HCT116 (cell line): ENCODE measurements around the gene PICALM. TPM values are rescaled to one million over a fixed set of nuclear protein-coding genes. Genes with fewer than 3 reads are reported as not detected.

Experiments used
- ATAC-seq: fragments of 200-7000 bp; cut with Tn5 transposase; 2 replicates; pipeline ENCODE4 v1.9.1; 2020; ENCODE audit warnings: mild to moderate bottlenecking, moderate library complexity
- BruUV-seq: library from RNA; stranded (reverse); fragments of 400-500 nt; replicated peaks from 2 replicates; lab custom pipeline; 2021; lab: Mats Ljungman, UMichigan
- CTCF ChIA-PET: fragments of 300-600 bp; sonication (Branson Sonifier 250); formaldehyde crosslinking; loops from one replicate; lab custom pipeline; 2021; ENCODE audit warnings: antibody characterized with exemption; lab: Charles Lee
- POLR2A ChIA-PET: fragments of 300-600, 350-600 bp; sonication (Branson Sonifier 250); formaldehyde crosslinking; loops from one replicate; lab custom pipeline; 2021; ENCODE audit warnings: antibody characterized with exemption; lab: Charles Lee
- RAD21 ChIA-PET, 2 experiments: fragments of 300-600 bp; sonication (Branson Sonifier 250); formaldehyde crosslinking; loops; one replicate each; lab custom pipeline; 2023; ENCODE audit warnings: low total read pairs in 2 of 2; ENCODE audit not compliant: uncharacterized antibody in 2 of 2, unreplicated experiment in 2 of 2, low non-redundant PET in 1 of 2; lab: Charles Lee
- DNase-seq: peaks from one replicate; pipeline ENCODE4 v3.0.0-alpha.2; 2010; ENCODE audit warnings: low read depth, low spot score
- H2AFZ ChIP-seq: fragments of 200-600 bp; shearing (Covaris generic), sonication (generic); 2 replicates; pipeline ENCODE4 v1.6.1; 2017; ENCODE audit warnings: low read depth, mixed run types, mixed read lengths, antibody characterized with exemption, low read length; ENCODE audit not compliant: poor library complexity, severe bottlenecking
- H3K27ac ChIP-seq: 2 replicates; pipeline ENCODE4 v1.5.1; 2012; ENCODE audit warnings: low read depth, low read length
- H3K27me3 ChIP-seq: fragments of 200-600 bp; sonication (generic); 2 replicates; pipeline ENCODE4 v1.6.1; 2016; ENCODE audit warnings: mixed run types, low read length, mixed read lengths; ENCODE audit not compliant: insufficient read depth
- H3K36me3 ChIP-seq, 2 experiments: fragments of 200-500 bp in 1 of 2; fragments of 200-600 bp in 1 of 2; sonication (Bioruptor generic) in 1 of 2; sonication (generic) in 1 of 2; 2 replicates each; pipeline versions ENCODE4 v1.5.1 to v1.6.1; 2014 to 2016; ENCODE audit warnings: low read length in 2 of 2, inconsistent platforms in 1 of 2, mixed read lengths in 1 of 2, mixed run types in 1 of 2; ENCODE audit not compliant: insufficient read depth in 2 of 2, control insufficient read depth in 1 of 2
- H3K4me1 ChIP-seq, 2 experiments: fragments of 200-600 bp in 1 of 2; sonication (generic) in 1 of 2; 2 replicates each; pipeline versions ENCODE4 v1.5.1 to v1.6.1; 2012 to 2017; ENCODE audit warnings: low read length in 2 of 2, inconsistent platforms in 1 of 2, mild to moderate bottlenecking in 1 of 2, mixed read lengths in 1 of 2, mixed run types in 1 of 2, moderate library complexity in 1 of 2; ENCODE audit not compliant: insufficient read depth in 2 of 2, control insufficient read depth in 1 of 2
- H3K4me2 ChIP-seq: fragments of 200-600 bp; sonication (generic); 2 replicates; pipeline ENCODE4 v1.6.1; 2017; ENCODE audit warnings: mixed run types, low read length, mixed read lengths
- H3K4me3 ChIP-seq, 2 experiments: fragments of 200-600 bp in 1 of 2; sonication (generic) in 1 of 2; replicated peaks in 1 of 2; 2 replicates each; pipeline ENCODE4 v1.5.1; 2011 to 2016; ENCODE audit warnings: low read length in 2 of 2, control low read depth in 1 of 2, low read depth in 1 of 2, mild to moderate bottlenecking in 1 of 2, mixed read lengths in 1 of 2, mixed run types in 1 of 2
- H3K79me2 ChIP-seq: fragments of 200-600 bp; sonication (generic); 2 replicates; pipeline ENCODE4 v1.6.1; 2017; ENCODE audit warnings: mild to moderate bottlenecking, mixed run types, low read length, moderate library complexity, mixed read lengths; ENCODE audit not compliant: insufficient read depth
- H3K9ac ChIP-seq: fragments of 200-600 bp; sonication (generic); 2 replicates; pipeline ENCODE4 v1.6.1; 2016; ENCODE audit warnings: low read length, mixed read lengths
- H3K9me2 ChIP-seq: fragments of 200-600 bp; sonication (generic), shearing (Covaris generic); 2 replicates; pipeline ENCODE4 v1.6.1; 2017; ENCODE audit warnings: mixed run types, mild to moderate bottlenecking, moderate library complexity; ENCODE audit not compliant: insufficient read depth
- H3K9me3 ChIP-seq, 2 experiments: fragments of 200-500 bp in 1 of 2; fragments of 200-600 bp in 1 of 2; sonication (Bioruptor generic) in 1 of 2; sonication (generic) in 1 of 2; 2 replicates each; pipeline ENCODE4 v1.6.1; 2014 to 2017; ENCODE audit warnings: low read length in 2 of 2, mixed read lengths in 2 of 2, inconsistent platforms in 1 of 2, low read depth in 1 of 2, mild to moderate bottlenecking in 1 of 2, mixed run types in 1 of 2, moderate library complexity in 1 of 2; ENCODE audit not compliant: control insufficient read depth in 1 of 2, insufficient read depth in 1 of 2
- H4K20me1 ChIP-seq: fragments of 200-600 bp; sonication (generic), shearing (Covaris generic); 2 replicates; pipeline ENCODE4 v1.6.1; 2017; ENCODE audit warnings: mixed run types, mild to moderate bottlenecking, moderate library complexity; ENCODE audit not compliant: insufficient read depth
- CBX3 ChIP-seq: IDR thresholded peaks from 2 replicates; pipeline ENCODE4 v1.6.1; 2012; ENCODE audit warnings: low read depth
- EGR1 ChIP-seq: IDR thresholded peaks from 2 replicates; pipeline ENCODE4 v1.6.1; 2012; ENCODE audit warnings: low read depth
- ELF1 ChIP-seq: IDR thresholded peaks from 2 replicates; pipeline ENCODE4 v1.6.1; 2012; ENCODE audit warnings: low read depth, borderline replicate concordance
- EZH2 ChIP-seq: fragments of 200-600 bp; sonication (generic); IDR thresholded peaks from 2 replicates; pipeline ENCODE4 v1.6.1; 2017; ENCODE audit warnings: antibody characterized with exemption, mixed run types
- FOSL1 ChIP-seq: IDR thresholded peaks from 2 replicates; pipeline ENCODE4 v1.6.1; 2012; ENCODE audit warnings: low read depth
- JUND ChIP-seq: IDR thresholded peaks from 2 replicates; pipeline ENCODE4 v1.6.1; 2012
- POLR2A ChIP-seq: IDR thresholded peaks from 2 replicates; pipeline ENCODE4 v1.7.0; 2011; ENCODE audit warnings: borderline replicate concordance; ENCODE audit not compliant: insufficient read depth, insufficient read length; ENCODE audit errors: extremely low read depth
- POLR2AphosphoS5 ChIP-seq: IDR thresholded peaks from 2 replicates; pipeline ENCODE4 v1.6.1; 2011; ENCODE audit warnings: mild to moderate bottlenecking, low read depth, low read length, moderate library complexity
- RAD21 ChIP-seq: IDR thresholded peaks from 2 replicates; pipeline ENCODE4 v1.6.1; 2012; ENCODE audit warnings: low read depth, mild to moderate bottlenecking
- SIN3A ChIP-seq: IDR thresholded peaks from 2 replicates; pipeline ENCODE4 v1.6.1; 2012; ENCODE audit warnings: low read depth
- SP1 ChIP-seq: IDR thresholded peaks from 2 replicates; pipeline ENCODE4 v1.6.1; 2012; ENCODE audit warnings: low read depth
- TCF7L2 ChIP-seq: IDR thresholded peaks from 2 replicates; pipeline ENCODE4 v1.7.0; 2011; ENCODE audit warnings: borderline replicate concordance, inconsistent platforms; ENCODE audit not compliant: insufficient read depth, insufficient read length; ENCODE audit errors: extremely low read depth
- ZFX ChIP-seq: fragments of 450-650 bp; IDR thresholded peaks from 2 replicates; pipeline ENCODE4 v1.6.1; 2017
- intact Hi-C: fragments of 100-400 bp; cut with micrococcal nuclease; formaldehyde crosslinking; loops from 2 replicates; pipeline ENCODE4 v1.10.0; 2022
- total RNA-seq: library from RNA; stranded (reverse); gene quantifications from one replicate; pipeline ENCODE4 v1.2.1, GENCODE V29; 2021; ENCODE audit not compliant: unreplicated experiment
- TF ChIP-seq, protein P1 (sequence below): IDR thresholded peaks from 2 replicates; pipeline ENCODE4 v1.6.1; 2012
- TF ChIP-seq, protein P2 (sequence below): IDR thresholded peaks from 2 replicates; pipeline ENCODE4 v1.6.1; 2011; ENCODE audit warnings: mild to moderate bottlenecking, low read length, moderate library complexity; ENCODE audit not compliant: insufficient replicate concordance; ENCODE audit errors: extremely low read depth
- TF ChIP-seq, protein P3 (sequence below): IDR thresholded peaks from 2 replicates; pipeline ENCODE4 v1.6.1; 2012; ENCODE audit warnings: low read depth

PICALM gene
- total RNA-seq, 1 experiment from 2014 or later: 90.6 TPM

DNA sequence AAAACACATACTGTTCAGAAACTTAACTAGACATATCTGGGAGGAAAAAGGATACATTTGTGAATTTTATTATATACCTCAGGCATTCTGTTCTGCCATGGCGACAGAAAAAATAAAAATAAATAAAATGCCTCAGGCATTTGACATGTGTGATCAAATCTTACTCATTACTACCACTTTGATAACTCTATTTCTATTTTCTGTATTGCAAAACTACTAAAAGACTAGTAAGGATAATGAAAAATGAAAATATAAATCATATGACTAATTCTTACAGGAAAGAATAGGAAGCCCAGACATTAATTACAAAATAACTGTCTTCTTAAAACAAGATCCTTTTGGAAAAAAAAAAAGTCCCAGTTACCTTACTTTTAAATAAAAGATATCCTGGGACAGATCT, 5.3 kb downstream of the PICALM start:
- DNase-seq (no peak), ATAC-seq (no peak)
- Histone ChIP-seq H2AFZ (no peak overlapping the region), H3K4me2 (no peak overlapping the region), H3K4me1 (peaks cover 14 to 25% of the 10 kb centered on the region in 2 experiments), H3K36me3 (no peaks in the 10 kb centered on the region), H4K20me1 (peaks cover 26% of the 10 kb centered on the region; the same call in 1 of the 2 replicates), H3K79me2 (peaks cover 100% of the 10 kb centered on the region), H3K27me3 (no peaks in the 10 kb centered on the region), H3K9me2 (no peaks in the 10 kb centered on the region), H3K9me3 (no peaks in the 10 kb centered on the region), H3K9ac (no peak overlapping the region), H3K4me3 (no peak overlapping the region), H3K27ac (no peak overlapping the region)
- ChIA-PET POLR2A (no interaction called here), CTCF (no interaction called here), RAD21 (no interaction called here)
- no TSS peak for BruUV-seq
- intact Hi-C loops: no loop called here
- TF ChIP-seq POLR2A: no peak
- no peak for TF ChIP-seq CBX3
- TF ChIP-seq, protein P1, sequence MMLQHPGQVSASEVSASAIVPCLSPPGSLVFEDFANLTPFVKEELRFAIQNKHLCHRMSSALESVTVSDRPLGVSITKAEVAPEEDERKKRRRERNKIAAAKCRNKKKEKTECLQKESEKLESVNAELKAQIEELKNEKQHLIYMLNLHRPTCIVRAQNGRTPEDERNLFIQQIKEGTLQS: no peak
- TF ChIP-seq ELF1: no peak
- TF ChIP-seq EZH2: no peak
- no peak for TF ChIP-seq TCF7L2

DNA sequence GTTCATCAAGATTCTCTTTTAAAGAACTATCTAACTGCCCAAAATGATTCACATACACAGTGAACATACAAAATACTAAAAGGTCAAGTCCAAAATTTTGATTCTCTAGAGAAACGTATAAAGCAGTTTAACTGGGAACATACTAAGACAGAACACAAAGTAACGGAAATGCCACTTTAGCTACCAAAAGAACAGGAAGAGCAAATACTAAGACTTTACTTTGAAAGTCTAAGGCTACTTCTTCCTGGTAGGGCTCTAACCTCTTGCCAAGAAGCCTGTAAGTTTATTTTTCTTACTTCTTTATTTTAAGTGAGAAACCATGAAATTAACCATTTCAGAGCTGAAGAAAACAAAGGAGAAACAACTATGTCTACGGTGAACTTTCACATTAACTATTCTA, 6.2 kb downstream of the PICALM start:
- ATAC-seq (no peak), DNase-seq (no peak)
- H3K9ac ChIP-seq: no peak overlapping the region
- BruUV-seq: no TSS peak
- no peak overlapping the region for H2AFZ ChIP-seq
- H3K27ac ChIP-seq: no peak overlapping the region
- H3K27me3 ChIP-seq: no peaks in the 10 kb centered on the region
- no peak overlapping the region for H3K4me3 ChIP-seq
- H4K20me1 ChIP-seq: peaks cover 29% of the 10 kb centered on the region
- H3K36me3 ChIP-seq: no peaks in the 10 kb centered on the region
- ChIA-PET CTCF (interaction anchor here (2.1 kb wide), 1 partner anchor 20 kb away, joined by 8 read pairs; no protein-coding TSS in a partner anchor), POLR2A (no interaction called here), RAD21 (no interaction called here)
- H3K79me2 ChIP-seq: peaks cover 100% of the 10 kb centered on the region
- no peak overlapping the region for H3K4me2 ChIP-seq
- no peaks in the 10 kb centered on the region for H3K9me2 ChIP-seq
- H3K9me3 ChIP-seq: no peaks in the 10 kb centered on the region
- intact Hi-C loops: no loop called here
- H3K4me1 ChIP-seq: peaks cover 14 to 25% of the 10 kb centered on the region in 2 experiments
- TF ChIP-seq SP1 (no peak), JUND (no peak), EGR1 (no peak), FOSL1 (no peak), ZFX (no peak), POLR2A (no peak), ELF1 (no peak), EZH2 (no peak), RAD21 (no peak), POLR2AphosphoS5 (no peak), SIN3A (no peak)
- TF ChIP-seq, protein P2, sequence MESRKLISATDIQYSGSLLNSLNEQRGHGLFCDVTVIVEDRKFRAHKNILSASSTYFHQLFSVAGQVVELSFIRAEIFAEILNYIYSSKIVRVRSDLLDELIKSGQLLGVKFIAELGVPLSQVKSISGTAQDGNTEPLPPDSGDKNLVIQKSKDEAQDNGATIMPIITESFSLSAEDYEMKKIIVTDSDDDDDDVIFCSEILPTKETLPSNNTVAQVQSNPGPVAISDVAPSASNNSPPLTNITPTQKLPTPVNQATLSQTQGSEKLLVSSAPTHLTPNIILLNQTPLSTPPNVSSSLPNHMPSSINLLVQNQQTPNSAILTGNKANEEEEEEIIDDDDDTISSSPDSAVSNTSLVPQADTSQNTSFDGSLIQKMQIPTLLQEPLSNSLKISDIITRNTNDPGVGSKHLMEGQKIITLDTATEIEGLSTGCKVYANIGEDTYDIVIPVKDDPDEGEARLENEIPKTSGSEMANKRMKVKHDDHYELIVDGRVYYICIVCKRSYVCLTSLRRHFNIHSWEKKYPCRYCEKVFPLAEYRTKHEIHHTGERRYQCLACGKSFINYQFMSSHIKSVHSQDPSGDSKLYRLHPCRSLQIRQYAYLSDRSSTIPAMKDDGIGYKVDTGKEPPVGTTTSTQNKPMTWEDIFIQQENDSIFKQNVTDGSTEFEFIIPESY: no peak
- TF ChIP-seq, protein P3, sequence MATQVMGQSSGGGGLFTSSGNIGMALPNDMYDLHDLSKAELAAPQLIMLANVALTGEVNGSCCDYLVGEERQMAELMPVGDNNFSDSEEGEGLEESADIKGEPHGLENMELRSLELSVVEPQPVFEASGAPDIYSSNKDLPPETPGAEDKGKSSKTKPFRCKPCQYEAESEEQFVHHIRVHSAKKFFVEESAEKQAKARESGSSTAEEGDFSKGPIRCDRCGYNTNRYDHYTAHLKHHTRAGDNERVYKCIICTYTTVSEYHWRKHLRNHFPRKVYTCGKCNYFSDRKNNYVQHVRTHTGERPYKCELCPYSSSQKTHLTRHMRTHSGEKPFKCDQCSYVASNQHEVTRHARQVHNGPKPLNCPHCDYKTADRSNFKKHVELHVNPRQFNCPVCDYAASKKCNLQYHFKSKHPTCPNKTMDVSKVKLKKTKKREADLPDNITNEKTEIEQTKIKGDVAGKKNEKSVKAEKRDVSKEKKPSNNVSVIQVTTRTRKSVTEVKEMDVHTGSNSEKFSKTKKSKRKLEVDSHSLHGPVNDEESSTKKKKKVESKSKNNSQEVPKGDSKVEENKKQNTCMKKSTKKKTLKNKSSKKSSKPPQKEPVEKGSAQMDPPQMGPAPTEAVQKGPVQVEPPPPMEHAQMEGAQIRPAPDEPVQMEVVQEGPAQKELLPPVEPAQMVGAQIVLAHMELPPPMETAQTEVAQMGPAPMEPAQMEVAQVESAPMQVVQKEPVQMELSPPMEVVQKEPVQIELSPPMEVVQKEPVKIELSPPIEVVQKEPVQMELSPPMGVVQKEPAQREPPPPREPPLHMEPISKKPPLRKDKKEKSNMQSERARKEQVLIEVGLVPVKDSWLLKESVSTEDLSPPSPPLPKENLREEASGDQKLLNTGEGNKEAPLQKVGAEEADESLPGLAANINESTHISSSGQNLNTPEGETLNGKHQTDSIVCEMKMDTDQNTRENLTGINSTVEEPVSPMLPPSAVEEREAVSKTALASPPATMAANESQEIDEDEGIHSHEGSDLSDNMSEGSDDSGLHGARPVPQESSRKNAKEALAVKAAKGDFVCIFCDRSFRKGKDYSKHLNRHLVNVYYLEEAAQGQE: no peak
- TF ChIP-seq, protein P1: no peak
